Thyroid gland (tissue), 4 donors: ENCODE data around the gene ATP6V0B.

Experiments
- POLR2A ChIP-seq, 2 donors: fragments of 450-650 bp; IDR thresholded peaks; one replicate each; pipeline ENCODE4 v1.6.1; 2017; ENCODE audit warnings: antibody characterized with exemption in 2 of 2, mild to moderate bottlenecking in 2 of 2, moderate library complexity in 1 of 2
- TF ChIP-seq, protein P1 (sequence below), 6 experiments: fragments of 200-600 bp in 3 of 6; fragments of 450-650 bp in 3 of 6; sonication (generic) in 3 of 6; IDR thresholded peaks; one replicate each; pipeline ENCODE4 v1.5.1; 2016 to 2019; ENCODE audit warnings: antibody characterized with exemption in 6 of 6, mild to moderate bottlenecking in 2 of 6, inconsistent platforms in 1 of 6, moderate library complexity in 1 of 6

DNA sequence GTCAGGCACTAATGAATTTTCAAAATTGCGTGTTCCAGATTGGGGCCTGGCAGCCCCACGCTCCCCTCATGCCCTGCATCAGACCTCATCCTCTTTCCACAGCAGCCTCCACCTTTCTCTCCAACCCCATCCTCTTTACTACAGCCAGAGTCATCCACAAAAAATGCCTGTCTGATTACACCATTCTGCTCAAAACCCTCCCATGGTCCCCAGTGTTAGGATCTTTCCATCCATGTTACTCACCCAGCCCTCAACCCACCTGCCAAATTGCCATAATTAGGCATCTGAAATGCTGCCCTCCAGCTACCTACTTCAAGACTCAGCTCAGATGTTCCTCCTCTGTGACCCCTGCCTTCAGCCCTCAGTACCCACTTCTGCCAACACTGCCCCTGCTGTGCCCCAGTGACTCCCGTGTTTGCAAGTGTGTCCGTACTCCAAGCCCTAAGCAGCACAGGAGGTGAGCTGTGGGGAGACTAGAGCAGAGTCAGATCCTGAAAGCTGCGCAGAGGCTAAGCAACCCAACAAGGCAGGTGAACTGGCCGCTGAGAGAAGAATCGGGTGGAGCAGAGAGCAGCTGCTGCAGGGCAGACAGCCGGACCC is 41.9 kb upstream of the ATP6V0B start:
- TF ChIP-seq, protein P1, sequence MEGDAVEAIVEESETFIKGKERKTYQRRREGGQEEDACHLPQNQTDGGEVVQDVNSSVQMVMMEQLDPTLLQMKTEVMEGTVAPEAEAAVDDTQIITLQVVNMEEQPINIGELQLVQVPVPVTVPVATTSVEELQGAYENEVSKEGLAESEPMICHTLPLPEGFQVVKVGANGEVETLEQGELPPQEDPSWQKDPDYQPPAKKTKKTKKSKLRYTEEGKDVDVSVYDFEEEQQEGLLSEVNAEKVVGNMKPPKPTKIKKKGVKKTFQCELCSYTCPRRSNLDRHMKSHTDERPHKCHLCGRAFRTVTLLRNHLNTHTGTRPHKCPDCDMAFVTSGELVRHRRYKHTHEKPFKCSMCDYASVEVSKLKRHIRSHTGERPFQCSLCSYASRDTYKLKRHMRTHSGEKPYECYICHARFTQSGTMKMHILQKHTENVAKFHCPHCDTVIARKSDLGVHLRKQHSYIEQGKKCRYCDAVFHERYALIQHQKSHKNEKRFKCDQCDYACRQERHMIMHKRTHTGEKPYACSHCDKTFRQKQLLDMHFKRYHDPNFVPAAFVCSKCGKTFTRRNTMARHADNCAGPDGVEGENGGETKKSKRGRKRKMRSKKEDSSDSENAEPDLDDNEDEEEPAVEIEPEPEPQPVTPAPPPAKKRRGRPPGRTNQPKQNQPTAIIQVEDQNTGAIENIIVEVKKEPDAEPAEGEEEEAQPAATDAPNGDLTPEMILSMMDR (IDR thresholded peaks at IDR 0.05), result no peak
- no peak for TF ChIP-seq POLR2A (IDR thresholded peaks at IDR 0.05)
